Measurements from ENCODE around the gene ZFAND3.

Gene ZFAND3

GRCh38 chr6:37993596-37993995 lies 174.1 kb downstream of the ZFAND3 start:
- Histone ChIP-seq H3K4me3 (ENCODE audit: low read depth, low read length) (no peak overlapping the region), H3K4me1 (peaks cover 2% of the 10 kb centered on the region; the same call in 1 of the 2 replicates), H3K9me3 (no peaks in the 10 kb centered on the region), H3K27me3 (no peaks in the 10 kb centered on the region), H3K36me3 (no peaks in the 10 kb centered on the region)
- no peak for DNase-seq
- TF ChIP-seq CTCF (IDR thresholded peaks at IDR 0.05; ENCODE audit: low read depth, low read length): no peak

GRCh38 chr6:37994223-37994622 lies 174.7 kb downstream of the ZFAND3 start:
- Histone ChIP-seq H3K9me3 (no peaks in the 10 kb centered on the region), H3K4me1 (peaks cover 2% of the 10 kb centered on the region; the same call in 1 of the 2 replicates), H3K36me3 (no peaks in the 10 kb centered on the region), H3K4me3 (ENCODE audit: low read depth, low read length) (no peak overlapping the region), H3K27me3 (no peaks in the 10 kb centered on the region)
- no peak for TF ChIP-seq CTCF (IDR thresholded peaks at IDR 0.05; ENCODE audit: low read depth, low read length)
- no peak for DNase-seq

- Histone ChIP-seq H3K36me3 (no peaks in the 10 kb centered on the region), H3K27me3 (no peaks in the 10 kb centered on the region), H3K4me3 (ENCODE audit: low read depth, low read length) (no peak overlapping the region), H3K4me1 (no peaks in the 10 kb centered on the region), H3K9me3 (no peaks in the 10 kb centered on the region)
- no peak for TF ChIP-seq CTCF (IDR thresholded peaks at IDR 0.05; ENCODE audit: low read depth, low read length)
- no peak for DNase-seq
Measured at GRCh38 chr6:37998366-37998765, 178.8 kb downstream of the ZFAND3 start.

- H3K4me1 ChIP-seq: no peaks in the 10 kb centered on the region; the same call in 1 of the 2 replicates
- no peak for TF ChIP-seq CTCF (IDR thresholded peaks at IDR 0.05; ENCODE audit: low read depth, low read length)
- H3K36me3 ChIP-seq: no peaks in the 10 kb centered on the region
- no peak for DNase-seq
- H3K9me3 ChIP-seq: no peaks in the 10 kb centered on the region
- no peaks in the 10 kb centered on the region for H3K27me3 ChIP-seq
- no peak overlapping the region for H3K4me3 ChIP-seq (ENCODE audit: low read depth, low read length)
Measured at GRCh38 chr6:38001386-38001785, 181.9 kb downstream of the ZFAND3 start.

GRCh38 chr6:38004908-38005307 lies 185.4 kb downstream of the ZFAND3 start:
- Histone ChIP-seq H3K4me3 (ENCODE audit: low read depth, low read length) (no peak overlapping the region), H3K27me3 (no peaks in the 10 kb centered on the region), H3K4me1 (no peaks in the 10 kb centered on the region; the same call in 1 of the 2 replicates), H3K36me3 (no peaks in the 10 kb centered on the region), H3K9me3 (no peaks in the 10 kb centered on the region)
- no peak for DNase-seq
- no peak for TF ChIP-seq CTCF (IDR thresholded peaks at IDR 0.05; ENCODE audit: low read depth, low read length)

GRCh38 chr6:38011937-38012336 lies 192.4 kb downstream of the ZFAND3 start:
- H3K36me3 ChIP-seq: no peaks in the 10 kb centered on the region
- H3K27me3 ChIP-seq: no peaks in the 10 kb centered on the region
- H3K9me3 ChIP-seq: no peaks in the 10 kb centered on the region
- peaks cover 2% of the 10 kb centered on the region; the same call in 1 of the 2 replicates for H3K4me1 ChIP-seq
- no peak overlapping the region for H3K4me3 ChIP-seq (ENCODE audit: low read depth, low read length)
- TF ChIP-seq CTCF (IDR thresholded peaks at IDR 0.05; ENCODE audit: low read depth, low read length): no peak
- no peak for DNase-seq
